ENCODE measurements around the gene DOLPP1. TPM values are rescaled to one million over a fixed set of nuclear protein-coding genes. Genes with fewer than 3 reads are reported as not detected.

The DOLPP1 gene
- total RNA-seq, 2 donors from 2014 or later, result 30.1 to 30.4 TPM

DNA sequence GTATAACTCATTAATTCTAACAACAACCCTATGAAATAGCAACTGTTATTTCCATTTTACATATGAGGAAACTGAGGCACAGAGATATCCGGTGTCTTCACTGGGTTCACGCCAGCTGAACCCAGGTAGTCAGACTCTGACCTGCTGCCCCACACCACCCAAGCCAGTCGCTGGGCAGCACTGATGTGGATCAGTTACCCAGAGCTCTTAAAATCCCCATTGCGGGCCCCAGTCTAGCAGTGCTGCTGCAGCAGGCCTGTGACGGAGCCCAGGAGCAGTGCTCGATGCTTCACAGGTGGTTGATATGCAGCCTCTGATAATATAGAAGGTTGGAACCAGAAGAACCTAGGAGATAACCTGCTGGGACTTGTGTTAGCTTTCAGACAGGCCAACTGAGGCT is 54.6 kb downstream of the DOLPP1 start:
- Histone ChIP-seq H3K27ac (ENCODE audit: low read depth, low read length) (no peak overlapping the region), H3K27me3 (ENCODE audit: control insufficient read depth, insufficient read depth, low read length, poor library complexity, severe bottlenecking) (no peaks in the 10 kb centered on the region), H3K4me1 (ENCODE audit: control insufficient read depth, insufficient read depth, low read length) (peaks cover 6% of the 10 kb centered on the region), H3K36me3 (ENCODE audit: control insufficient read depth, insufficient read depth, low read length) (peaks cover 57% of the 10 kb centered on the region), H3K9me3 (ENCODE audit: control insufficient read depth, low read length) (no peaks in the 10 kb centered on the region), H3K9ac (ENCODE audit: extremely low read depth, low read length, poor library complexity, severe bottlenecking) (no peak overlapping the region), H3K4me3 (ENCODE audit: low read length) (no peak overlapping the region)
- Mint-ChIP-seq H3K9me3 (no peaks in the 10 kb centered on the region), H3K27ac (no peak overlapping the region), H3K27me3 (ENCODE audit: insufficient read depth) (no peaks in the 10 kb centered on the region), H3K36me3 (ENCODE audit: low read depth) (peaks cover 51% of the 10 kb centered on the region), H3K4me3 (no peak overlapping the region), H3K4me1 (peaks cover 8% of the 10 kb centered on the region)
- no peak for DNase-seq
- TF ChIP-seq, protein P1, sequence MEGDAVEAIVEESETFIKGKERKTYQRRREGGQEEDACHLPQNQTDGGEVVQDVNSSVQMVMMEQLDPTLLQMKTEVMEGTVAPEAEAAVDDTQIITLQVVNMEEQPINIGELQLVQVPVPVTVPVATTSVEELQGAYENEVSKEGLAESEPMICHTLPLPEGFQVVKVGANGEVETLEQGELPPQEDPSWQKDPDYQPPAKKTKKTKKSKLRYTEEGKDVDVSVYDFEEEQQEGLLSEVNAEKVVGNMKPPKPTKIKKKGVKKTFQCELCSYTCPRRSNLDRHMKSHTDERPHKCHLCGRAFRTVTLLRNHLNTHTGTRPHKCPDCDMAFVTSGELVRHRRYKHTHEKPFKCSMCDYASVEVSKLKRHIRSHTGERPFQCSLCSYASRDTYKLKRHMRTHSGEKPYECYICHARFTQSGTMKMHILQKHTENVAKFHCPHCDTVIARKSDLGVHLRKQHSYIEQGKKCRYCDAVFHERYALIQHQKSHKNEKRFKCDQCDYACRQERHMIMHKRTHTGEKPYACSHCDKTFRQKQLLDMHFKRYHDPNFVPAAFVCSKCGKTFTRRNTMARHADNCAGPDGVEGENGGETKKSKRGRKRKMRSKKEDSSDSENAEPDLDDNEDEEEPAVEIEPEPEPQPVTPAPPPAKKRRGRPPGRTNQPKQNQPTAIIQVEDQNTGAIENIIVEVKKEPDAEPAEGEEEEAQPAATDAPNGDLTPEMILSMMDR (conservative IDR thresholded peaks at IDR 0.05), result no peak
- WGBS, 2 experiments (ENCODE audit: insufficient coverage in 1 of 2, insufficient read length in 1 of 2), result 95 to 100% methylated on average over 4 to 6 of the region's 6 CpGs

DNA sequence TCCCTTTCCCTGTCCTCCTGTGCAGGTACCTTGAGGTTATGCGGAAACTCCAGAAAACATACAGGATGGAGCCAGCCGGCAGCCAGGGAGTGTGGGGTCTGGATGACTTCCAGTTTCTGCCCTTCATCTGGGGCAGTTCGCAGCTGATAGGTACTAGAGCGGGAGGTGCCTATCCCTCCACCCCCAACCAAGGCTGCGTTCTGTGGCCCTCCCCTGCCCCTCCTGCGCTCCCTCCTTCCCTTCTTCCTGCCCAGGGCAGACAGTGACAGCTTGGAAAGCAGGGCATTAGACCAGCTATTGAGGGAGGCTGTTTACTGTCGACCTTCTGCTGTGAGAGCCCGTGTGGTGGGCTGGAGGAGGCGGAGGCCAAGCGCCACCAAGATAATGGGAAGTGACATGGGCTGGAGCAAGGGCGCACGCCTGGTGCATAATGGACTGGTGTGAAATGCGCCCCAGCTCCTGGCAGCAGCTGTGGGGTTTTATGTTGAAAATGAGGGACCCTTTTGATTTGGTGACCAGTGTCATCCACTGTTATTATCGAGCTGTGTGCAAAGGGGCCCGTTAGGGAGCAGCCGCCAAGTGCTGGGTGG is 55.6 kb downstream of the DOLPP1 start:
- no peak overlapping the region for H3K4me3 Mint-ChIP-seq
- H3K27me3 Mint-ChIP-seq (ENCODE audit: insufficient read depth), result no peaks in the 10 kb centered on the region
- H3K27me3 ChIP-seq (ENCODE audit: control insufficient read depth, insufficient read depth, low read length, poor library complexity, severe bottlenecking), result no peaks in the 10 kb centered on the region
- 82 to 88% methylated on average over 7 to 16 of the region's 16 CpGs for WGBS, 2 experiments (ENCODE audit: insufficient coverage in 1 of 2, insufficient read length in 1 of 2)
- no peaks in the 10 kb centered on the region for H3K9me3 ChIP-seq (ENCODE audit: control insufficient read depth, low read length)
- DNase-seq, result no peak
- no peaks in the 10 kb centered on the region for H3K9me3 Mint-ChIP-seq
- no peak overlapping the region for H3K4me3 ChIP-seq (ENCODE audit: low read length)
- H3K27ac Mint-ChIP-seq, result peak overlapping the region; percentile 21
- H3K9ac ChIP-seq (ENCODE audit: extremely low read depth, low read length, poor library complexity, severe bottlenecking), result no peak overlapping the region
- H3K36me3 ChIP-seq (ENCODE audit: control insufficient read depth, insufficient read depth, low read length), result peaks cover 46% of the 10 kb centered on the region
- peaks cover 17% of the 10 kb centered on the region for H3K4me1 Mint-ChIP-seq
- H3K36me3 Mint-ChIP-seq (ENCODE audit: low read depth), result peaks cover 41% of the 10 kb centered on the region
- peak overlapping the region; percentile 25 for H3K27ac ChIP-seq (ENCODE audit: low read depth, low read length)
- H3K4me1 ChIP-seq (ENCODE audit: control insufficient read depth, insufficient read depth, low read length), result peaks cover 6% of the 10 kb centered on the region
- TF ChIP-seq, protein P1 (conservative IDR thresholded peaks at IDR 0.05), result no peak

DNA sequence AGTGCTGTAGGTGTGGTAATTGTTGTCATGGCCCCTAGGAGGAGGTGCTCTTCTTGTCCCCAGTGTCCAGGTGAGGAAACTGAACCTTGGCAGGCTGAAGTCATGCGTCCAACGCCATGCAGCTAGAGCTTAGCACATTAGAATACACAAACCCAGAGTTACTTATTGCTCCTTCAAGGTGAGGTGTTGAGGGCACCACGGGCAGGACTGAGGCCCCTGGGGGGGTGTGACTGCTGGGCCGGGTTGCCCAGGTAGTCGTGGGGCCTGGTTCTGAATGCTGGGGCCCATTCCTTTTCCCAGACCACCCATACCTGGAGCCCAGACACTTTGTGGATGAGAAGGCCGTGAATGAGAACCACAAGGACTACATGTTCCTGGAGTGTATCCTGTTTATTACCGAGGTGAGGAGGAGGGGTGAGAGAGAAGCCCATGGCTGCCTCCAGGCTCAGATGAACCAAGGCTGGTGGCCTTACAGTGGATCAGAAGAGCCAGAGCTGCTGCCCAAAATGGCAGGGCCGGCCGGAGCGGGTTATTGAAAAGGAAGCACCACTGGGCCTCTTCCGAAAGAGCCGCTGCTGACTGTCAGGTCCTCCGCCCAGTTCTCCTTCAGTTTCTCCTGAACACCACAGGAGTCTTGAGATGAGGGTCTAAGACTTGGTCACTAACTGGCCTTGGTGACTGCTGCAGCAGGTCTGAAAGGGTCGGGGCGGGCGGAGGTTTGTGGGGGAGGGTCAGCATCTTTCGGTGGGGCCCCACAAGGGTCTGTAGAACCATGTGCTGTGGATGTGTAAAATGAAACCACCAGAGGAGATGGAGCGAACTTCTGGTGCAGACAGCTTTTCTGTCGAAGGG is 56.6 kb downstream of the DOLPP1 start:
- no peaks in the 10 kb centered on the region for H3K27me3 Mint-ChIP-seq (ENCODE audit: insufficient read depth)
- no peak overlapping the region for H3K27ac ChIP-seq (ENCODE audit: low read depth, low read length)
- peaks cover 37% of the 10 kb centered on the region for H3K36me3 Mint-ChIP-seq (ENCODE audit: low read depth)

More for the DNA sequence above, 56.6 kb downstream of the DOLPP1 start:
- Histone ChIP-seq H3K27me3 (ENCODE audit: control insufficient read depth, insufficient read depth, low read length, poor library complexity, severe bottlenecking) (no peaks in the 10 kb centered on the region), H3K4me1 (ENCODE audit: control insufficient read depth, insufficient read depth, low read length) (peaks cover 6% of the 10 kb centered on the region), H3K36me3 (ENCODE audit: control insufficient read depth, insufficient read depth, low read length) (peaks cover 49% of the 10 kb centered on the region), H3K9me3 (ENCODE audit: control insufficient read depth, low read length) (no peaks in the 10 kb centered on the region), H3K9ac (ENCODE audit: extremely low read depth, low read length, poor library complexity, severe bottlenecking) (no peak overlapping the region), H3K4me3 (ENCODE audit: low read length) (no peak overlapping the region)
- Mint-ChIP-seq H3K4me1 (peaks cover 23% of the 10 kb centered on the region), H3K4me3 (no peak overlapping the region), H3K27ac (peak overlapping the region; percentile 35), H3K9me3 (no peaks in the 10 kb centered on the region)
- TF ChIP-seq, protein P1 (conservative IDR thresholded peaks at IDR 0.05), result no peak
- WGBS, 2 experiments (ENCODE audit: insufficient coverage in 1 of 2, insufficient read length in 1 of 2), result 88 to 97% methylated on average over 10 to 19 of the region's 19 CpGs
- no peak for DNase-seq
